Naive thymus-derived CD4-positive, alpha-beta T cell (primary cell): ENCODE results near the gene IFRD2. TPM values are rescaled to one million over a fixed set of nuclear protein-coding genes. Genes with fewer than 3 reads are reported as not detected.
"Not testable (repeated sequence)": the region's sequence is repeated elsewhere in the genome, so short reads cannot be mapped to it uniquely, and the experiment has no call there.

ENCODE experiments used
- ATAC-seq: fragments of 150-1000 bp; cut with Tn5 transposase; 2 replicates; pipeline ENCODE4 v1.10.0; 2021; ENCODE audit warnings: mild to moderate bottlenecking, moderate library complexity
- CTCF ChIA-PET: fragments of 350-600 bp; sonication (Branson Sonifier 250); formaldehyde crosslinking; loops from one replicate; lab custom pipeline; 2021; ENCODE audit warnings: antibody characterized with exemption; lab: Charles Lee
- POLR2A ChIA-PET: fragments of 350-600 bp; sonication (Branson Sonifier 250); formaldehyde crosslinking; loops from one replicate; lab custom pipeline; 2021; ENCODE audit warnings: antibody characterized with exemption, inconsistent platforms; lab: Charles Lee
- DNase-seq, 9 donors: peaks; one replicate each; pipeline versions ENCODE4 v3.0.0 to v3.0.0-alpha.2; 2020 to 2022; ENCODE audit warnings: mixed read lengths in 1 of 9
- H3K27ac ChIP-seq: one replicate; pipeline ENCODE4 v1.7.0; 2013; ENCODE audit warnings: mild to moderate bottlenecking, low read depth, low read length, moderate library complexity
- H3K27me3 ChIP-seq, 2 donors: one replicate each; pipeline ENCODE4 v1.7.0; 2013; ENCODE audit warnings: low read length in 2 of 2, mild to moderate bottlenecking in 2 of 2, moderate library complexity in 2 of 2; ENCODE audit not compliant: control insufficient read depth in 2 of 2, insufficient read depth in 2 of 2
- H3K36me3 ChIP-seq, 3 experiments: 1 replicate in 2 of 3; 2 replicates in 1 of 3; pipeline ENCODE4 v1.7.0; 2013; ENCODE audit warnings: low read length in 3 of 3, mild to moderate bottlenecking in 3 of 3, moderate library complexity in 1 of 3; ENCODE audit not compliant: insufficient read depth in 3 of 3, control insufficient read depth in 2 of 3
- H3K4me1 ChIP-seq, 2 donors: one replicate each; pipeline ENCODE4 v1.7.0; 2013; ENCODE audit warnings: low read length in 2 of 2, mild to moderate bottlenecking in 2 of 2, moderate library complexity in 1 of 2; ENCODE audit not compliant: control insufficient read depth in 2 of 2, insufficient read depth in 2 of 2
- H3K4me3 ChIP-seq: 2 replicates; pipeline ENCODE4 v1.7.0; 2013; ENCODE audit warnings: mild to moderate bottlenecking, low read length
- H3K9me3 ChIP-seq, 3 experiments: 1 replicate in 2 of 3; 2 replicates in 1 of 3; pipeline ENCODE4 v1.7.0; 2013; ENCODE audit warnings: low read length in 3 of 3; ENCODE audit not compliant: control insufficient read depth in 2 of 3
- H3K27ac Mint-ChIP-seq, 9 donors: one replicate each; pipeline ENCODE4 v1.8.0; 2020 to 2022; ENCODE audit warnings: mixed read lengths in 9 of 9, mild to moderate bottlenecking in 8 of 9, moderate library complexity in 5 of 9, inconsistent platforms in 2 of 9
- H3K27me3 Mint-ChIP-seq, 5 donors: one replicate each; pipeline ENCODE4 v1.8.0; 2021 to 2022; ENCODE audit warnings: mixed read lengths in 5 of 5, mild to moderate bottlenecking in 1 of 5
- H3K36me3 Mint-ChIP-seq, 5 donors: one replicate each; pipeline ENCODE4 v1.8.0; 2020 to 2022; ENCODE audit warnings: mixed read lengths in 5 of 5, mild to moderate bottlenecking in 3 of 5, inconsistent platforms in 1 of 5
- H3K4me1 Mint-ChIP-seq, 7 donors: one replicate each; pipeline ENCODE4 v1.8.0; 2020 to 2022; ENCODE audit warnings: mixed read lengths in 7 of 7, mild to moderate bottlenecking in 3 of 7, inconsistent platforms in 1 of 7
- H3K4me3 Mint-ChIP-seq, 10 donors: one replicate each; pipeline ENCODE4 v1.8.0; 2020 to 2022; ENCODE audit warnings: mild to moderate bottlenecking in 10 of 10, mixed read lengths in 10 of 10, moderate library complexity in 6 of 10, inconsistent platforms in 2 of 10
- H3K9me3 Mint-ChIP-seq, 11 donors: one replicate each; pipeline ENCODE4 v1.8.0; 2020 to 2022; ENCODE audit warnings: mixed read lengths in 11 of 11, mild to moderate bottlenecking in 4 of 11, inconsistent platforms in 1 of 11, moderate library complexity in 1 of 11
- intact Hi-C, 2 donors: fragments of 100-400 bp; cut with micrococcal nuclease; formaldehyde crosslinking; loops; one replicate each; pipeline ENCODE4 v1.15.1; 2023
- polyA plus RNA-seq, 2 donors: library from polyadenylated mRNA; unstranded; fragments of 300-500 nt; fragmentation: Illumina TruSeq; gene quantifications; one replicate each; pipeline ENCODE4 v1.2.3, GENCODE V29; 2021
- total RNA-seq, 6 experiments: library from RNA in 5 of 6; stranded (reverse) in 5 of 6; gene quantifications; 1 replicate in 5 of 6; 2 replicates in 1 of 6; pipeline ENCODE4 v1.2.3 and lab custom pipeline; 2021 to 2026

IFRD2 gene
- total and polyA plus RNA-seq, 7 experiments from 2014 or later = 53.7 to 85.1 (median 64.7) TPM

- DNase-seq, H3K9me3 Mint-ChIP-seq, POLR2A ChIA-PET, ATAC-seq, H3K4me1 ChIP-seq, H3K9me3 ChIP-seq, H3K4me3 Mint-ChIP-seq, intact Hi-C loops, H3K27ac ChIP-seq, H3K27me3 ChIP-seq, H3K27ac Mint-ChIP-seq, H3K4me3 ChIP-seq: not testable (repeated sequence)
- Mint-ChIP-seq H3K36me3 (peaks cover 0 to 10% (median 0%) of the 10 kb centered on the region in 5 donors), H3K4me1 (peaks cover 0 to 12% (median 4%) of the 10 kb centered on the region in 7 donors), H3K27me3 (peaks cover 0 to 14% (median 0%) of the 10 kb centered on the region in 5 donors)
- peaks cover under 1 to 23% (median 5%) of the 10 kb centered on the region in 3 experiments for H3K36me3 ChIP-seq
- CTCF ChIA-PET = interaction anchor here (0.9 kb wide), 1 partner anchor 70 kb away, joined by 3 read pairs; no protein-coding TSS in a partner anchor
Observed at GRCh38 chr3:50262200-50262599, 30.0 kb downstream of the IFRD2 start.

- H3K4me1 ChIP-seq = peaks cover 6% of the 10 kb centered on the region in 2 donors
- H3K36me3 Mint-ChIP-seq = peaks cover 0 to 16% (median 0%) of the 10 kb centered on the region in 5 donors
- no peak for DNase-seq
- H3K27me3 Mint-ChIP-seq = peaks cover 0 to 7% (median 0%) of the 10 kb centered on the region in 5 donors
- no peaks in the 10 kb centered on the region for H3K27me3 ChIP-seq
- H3K27ac Mint-ChIP-seq = peak overlapping the region in 2 of 9 donors; percentile 19 to 71
- peaks cover 0 to 12% (median 4%) of the 10 kb centered on the region in 7 donors for H3K4me1 Mint-ChIP-seq
- intact Hi-C loops = no loop called here
- POLR2A ChIA-PET = interaction anchor here (1.0 to 1.4 kb wide), 2 partner anchors 14 to 26 kb away, joined by 3 to 5 read pairs; partner anchors contain the start of gene GNAI2
- H3K27ac ChIP-seq = no peak overlapping the region
- H3K9me3 Mint-ChIP-seq = no peaks in the 10 kb centered on the region
- ATAC-seq = no peak
- H3K9me3 ChIP-seq = no peaks in the 10 kb centered on the region
- peak overlapping the region in 5 of 10 donors; percentile 8 to 86 (median 43) for H3K4me3 Mint-ChIP-seq
- H3K4me3 ChIP-seq = no peak overlapping the region
- H3K36me3 ChIP-seq = peaks cover 5 to 30% (median 8%) of the 10 kb centered on the region in 3 experiments
- CTCF ChIA-PET = interaction anchor here (0.9 to 1.0 kb wide), 2 partner anchors 17 to 69 kb away, joined by 3 to 4 read pairs; partner anchors contain the start of gene LSMEM2
Observed at GRCh38 chr3:50261505-50261904, 30.7 kb downstream of the IFRD2 start.

- ATAC-seq (no peak), DNase-seq (no peak)
- peak overlapping the region in 3 of 9 donors; percentile 19 to 71 (median 41) for H3K27ac Mint-ChIP-seq
- Histone ChIP-seq H3K36me3 (peaks cover 8 to 35% (median 8%) of the 10 kb centered on the region in 3 experiments), H3K9me3 (no peaks in the 10 kb centered on the region), H3K27me3 (no peaks in the 10 kb centered on the region), H3K27ac (no peak overlapping the region), H3K4me3 (no peak overlapping the region), H3K4me1 (peaks cover 6% of the 10 kb centered on the region in 2 donors)
- peak overlapping the region in 5 of 10 donors; percentile 8 to 86 (median 64) for H3K4me3 Mint-ChIP-seq
- ChIA-PET CTCF (interaction anchor here (1.0 to 2.7 kb wide), 2 partner anchors 12 to 17 kb away, joined by 4 to 8 read pairs; partner anchors contain the start of gene LSMEM2), POLR2A (interaction anchor here (1.0 to 1.4 kb wide), 3 partner anchors 13 to 76 kb away, joined by 3 to 5 read pairs (median 3); partner anchors contain the start of gene GNAI2)
- peaks cover 0 to 12% (median 4%) of the 10 kb centered on the region in 7 donors for H3K4me1 Mint-ChIP-seq
- H3K36me3 Mint-ChIP-seq = peaks cover 0 to 19% (median 0%) of the 10 kb centered on the region in 5 donors
- H3K9me3 Mint-ChIP-seq = no peaks in the 10 kb centered on the region
- intact Hi-C loops = loop anchor here (1.0 kb wide), 4 partner anchors 12 to 67 kb away; no protein-coding TSS in a partner anchor
- H3K27me3 Mint-ChIP-seq = peaks cover 0 to 4% (median 0%) of the 10 kb centered on the region in 5 donors
Observed at GRCh38 chr3:50260942-50261441, 31.2 kb downstream of the IFRD2 start.

- Mint-ChIP-seq H3K4me1 (peaks cover 0 to 12% (median 4%) of the 10 kb centered on the region in 7 donors), H3K36me3 (peaks cover 0 to 19% (median 0%) of the 10 kb centered on the region in 5 donors), H3K4me3 (peak overlapping the region; percentile 57 to 86 (median 68)), H3K27me3 (no peaks in the 10 kb centered on the region), H3K27ac (peak overlapping the region in 8 of 9 donors; percentile 38 to 85 (median 77)), H3K9me3 (no peaks in the 10 kb centered on the region)
- peaks cover 6% of the 10 kb centered on the region in 2 donors for H3K4me1 ChIP-seq
- ATAC-seq (peak; percentile 95), DNase-seq (peak; percentile 58 to 95 (median 78))
- peak overlapping the region; percentile 76 for H3K27ac ChIP-seq
- H3K9me3 ChIP-seq = no peaks in the 10 kb centered on the region
- ChIA-PET CTCF (interaction anchor here (0.9 to 2.7 kb wide), 3 partner anchors 11 to 35 kb away, joined by 4 to 8 read pairs (median 4); partner anchors contain the start of gene LSMEM2), POLR2A (interaction anchor here (0.5 to 2.4 kb wide), 6 partner anchors 12 to 1909 kb away, joined by 3 to 7 read pairs (median 3); no protein-coding TSS in a partner anchor)
- intact Hi-C loops = loop anchor here (1.0 kb wide), 4 partner anchors 13 to 66 kb away; no protein-coding TSS in a partner anchor
- H3K4me3 ChIP-seq = peak overlapping the region; percentile 43
- no peaks in the 10 kb centered on the region for H3K27me3 ChIP-seq
- peaks cover 8 to 41% (median 8%) of the 10 kb centered on the region in 3 experiments for H3K36me3 ChIP-seq
Observed at GRCh38 chr3:50260027-50260941, 31.9 kb downstream of the IFRD2 start.

- ATAC-seq = peak; percentile 16
- Histone ChIP-seq H3K9me3 (no peaks in the 10 kb centered on the region), H3K4me1 (peaks cover 6 to 7% of the 10 kb centered on the region in 2 donors), H3K36me3 (peaks cover 8 to 48% (median 12%) of the 10 kb centered on the region in 3 experiments), H3K27ac (peak overlapping the region; percentile 76), H3K27me3 (no peaks in the 10 kb centered on the region), H3K4me3 (peak overlapping the region; percentile 43)
- CTCF ChIA-PET = interaction anchor here (0.7 to 2.7 kb wide), 6 partner anchors 8 to 65 kb away, joined by 4 to 8 read pairs (median 4); partner anchors contain the start of gene GNAI2
- Mint-ChIP-seq H3K36me3 (peaks cover 0 to 19% (median 0%) of the 10 kb centered on the region in 5 donors), H3K9me3 (no peaks in the 10 kb centered on the region), H3K4me1 (peaks cover 0 to 12% (median 4%) of the 10 kb centered on the region in 7 donors), H3K27ac (peak overlapping the region in 8 of 9 donors; percentile 41 to 85 (median 77)), H3K4me3 (peak overlapping the region; percentile 58 to 86 (median 72)), H3K27me3 (no peaks in the 10 kb centered on the region)
- no peak for DNase-seq
- POLR2A ChIA-PET = interaction anchor here (0.9 to 2.4 kb wide), 4 partner anchors 11 to 78 kb away, joined by 3 to 7 read pairs (median 4); no protein-coding TSS in a partner anchor
- intact Hi-C loops = loop anchor here (1.0 kb wide), 4 partner anchors 13 to 65 kb away; no protein-coding TSS in a partner anchor
Observed at GRCh38 chr3:50259432-50260026, 32.7 kb downstream of the IFRD2 start.
